Activated naive CD4-positive, alpha-beta T cell (primary cell): Measurements from ENCODE around the gene RNASEH2C.
"Not testable (repeated sequence)": the region's sequence is repeated elsewhere in the genome, so short reads cannot be mapped to it uniquely, and the experiment has no call there.

Experiments
- DNase-seq, 4 experiments: peaks; one replicate each; lab custom pipeline; 2025; lab: John Stamatoyannopoulos, UW

The RNASEH2C gene

DNA sequence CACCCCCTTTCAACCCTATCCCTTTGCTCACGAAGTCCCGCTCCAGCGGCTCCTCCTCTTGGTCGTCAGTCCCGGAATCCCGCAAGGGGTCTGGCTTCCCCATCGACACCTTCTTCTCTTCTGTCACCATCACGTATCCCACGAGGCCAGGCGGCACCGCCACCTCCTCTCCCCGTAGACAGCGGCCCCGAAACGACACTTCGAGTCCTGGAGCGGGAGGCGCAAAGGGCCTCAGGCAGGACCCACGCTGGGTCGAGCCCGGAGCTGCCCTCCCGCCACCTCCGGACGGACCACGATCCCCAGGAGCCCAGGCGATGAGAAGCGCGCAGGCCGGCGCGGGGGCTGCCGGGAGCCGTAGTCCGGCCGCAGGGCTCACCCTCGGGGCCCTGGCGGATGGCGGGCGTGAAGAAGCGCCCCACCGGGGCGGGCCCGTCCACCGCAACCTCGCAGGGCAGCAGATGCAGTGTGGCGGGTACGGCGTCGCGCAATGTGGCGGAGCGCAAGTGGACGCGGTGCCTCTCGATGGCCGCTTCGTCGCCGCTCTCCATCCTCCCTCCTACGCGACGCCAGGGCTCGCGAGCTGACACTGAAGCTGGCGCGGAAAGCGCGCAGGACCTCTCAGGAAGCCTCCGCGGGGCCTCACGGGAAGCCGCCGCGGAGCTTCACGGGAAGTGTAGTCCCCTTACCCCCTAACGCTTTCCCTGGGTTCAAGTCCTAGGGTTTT is at the start of gene RNASEH2C:
RNASEH2C (minus strand) TSS at position 588 of the 724 bp plus-strand sequence; CDS start at position 548, 40 bp downstream.
- peak; percentile 53 to 68 (median 62) for DNase-seq

DNA sequence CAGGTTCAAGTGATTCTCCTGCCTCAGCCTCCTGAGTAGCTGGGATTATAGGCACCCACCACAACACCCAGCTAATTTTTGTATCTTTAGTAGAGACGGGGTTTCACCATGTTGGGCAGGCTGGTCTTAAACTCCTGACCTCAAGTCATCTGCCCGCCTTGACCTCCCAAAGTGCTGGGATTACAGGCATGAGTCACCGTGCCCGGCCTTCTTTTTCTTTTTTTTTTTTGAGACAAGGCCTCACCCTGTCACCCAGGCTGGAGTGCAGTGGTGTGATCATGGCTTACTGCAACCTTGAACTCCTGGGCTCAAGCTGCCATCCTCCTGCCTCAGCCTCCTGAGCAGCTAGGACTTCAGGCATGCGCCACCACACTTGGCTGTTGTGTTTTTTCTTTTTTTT is 47.2 kb upstream of the RNASEH2C start:
- not testable (repeated sequence) for DNase-seq

- no peak for DNase-seq
These were observed 46.8 kb upstream of the RNASEH2C start for GRCh38 chr11:65767406-65767805.

- DNase-seq, result no peak
These were observed 45.9 kb upstream of the RNASEH2C start for GRCh38 chr11:65766535-65766934.

- DNase-seq, result no peak
These were observed 43.8 kb upstream of the RNASEH2C start for GRCh38 chr11:65764434-65764833.

DNA sequence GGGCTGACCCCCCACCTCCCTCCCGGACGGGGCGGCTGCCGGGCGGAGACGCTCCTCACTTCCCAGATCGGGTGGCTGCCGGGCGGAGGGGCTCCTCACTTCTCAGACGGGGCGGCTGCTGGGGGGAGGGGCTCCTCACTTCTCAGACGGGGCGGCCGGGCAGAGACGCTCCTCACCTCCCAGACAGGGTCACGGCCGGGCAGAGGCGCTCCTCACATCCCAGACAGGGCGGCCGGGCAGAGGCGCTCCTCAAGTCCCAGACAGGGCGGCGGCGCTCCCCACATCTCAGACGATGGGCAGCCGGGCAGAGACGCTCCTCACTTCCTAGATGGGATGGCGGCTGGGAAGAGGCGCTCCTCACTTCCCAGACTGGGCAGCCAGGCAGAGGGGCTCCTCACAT is 42.2 kb upstream of the RNASEH2C start:
- not testable (repeated sequence) for DNase-seq

- not testable (repeated sequence) for DNase-seq
These were observed 41.6 kb upstream of the RNASEH2C start for GRCh38 chr11:65762169-65762568.

DNA sequence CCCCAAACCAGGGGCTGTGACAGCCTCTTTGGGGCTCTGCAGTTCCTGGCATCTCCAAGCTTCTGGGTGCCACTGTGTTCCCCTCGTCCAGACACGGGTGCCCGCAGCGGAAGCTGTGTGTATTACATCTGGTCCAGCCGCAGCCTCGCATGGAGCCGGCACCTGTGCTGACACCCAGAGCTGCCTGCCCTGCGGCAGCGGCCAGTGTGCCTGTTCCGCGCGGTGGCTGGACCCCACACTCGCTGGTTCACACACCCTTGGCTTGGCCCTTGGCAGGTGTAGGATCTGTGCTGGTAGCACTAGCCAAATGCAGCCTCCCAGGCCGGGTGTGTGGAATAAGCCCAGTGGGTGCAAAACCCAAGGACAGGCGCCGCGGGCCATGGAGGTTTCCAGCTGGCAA is 24.5 kb upstream of the RNASEH2C start:
- no peak for DNase-seq

GRCh38 chr11:65744699-65745042 is 24.1 kb upstream of the RNASEH2C start:
- no peak for DNase-seq

GRCh38 chr11:65744026-65744698 is 23.6 kb upstream of the RNASEH2C start:
- DNase-seq, result no peak

DNA sequence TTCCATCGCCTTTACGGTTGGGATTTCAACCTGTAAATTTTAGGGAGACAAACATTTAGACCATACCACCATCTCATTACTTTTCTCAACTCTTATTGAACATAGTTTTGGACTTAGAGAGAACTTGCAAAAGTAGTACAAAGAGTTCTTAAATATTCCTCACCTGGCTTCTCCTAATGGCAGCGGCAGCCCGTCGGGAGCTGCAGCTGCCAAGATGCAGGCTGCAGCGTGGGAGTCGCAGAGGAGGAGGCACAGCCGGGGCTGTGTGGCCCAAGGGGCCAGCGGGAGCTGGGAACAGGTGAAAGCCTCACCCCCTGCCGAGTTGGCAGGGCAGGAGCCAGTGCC is 23.1 kb upstream of the RNASEH2C start:
- DNase-seq, result no peak

DNA sequence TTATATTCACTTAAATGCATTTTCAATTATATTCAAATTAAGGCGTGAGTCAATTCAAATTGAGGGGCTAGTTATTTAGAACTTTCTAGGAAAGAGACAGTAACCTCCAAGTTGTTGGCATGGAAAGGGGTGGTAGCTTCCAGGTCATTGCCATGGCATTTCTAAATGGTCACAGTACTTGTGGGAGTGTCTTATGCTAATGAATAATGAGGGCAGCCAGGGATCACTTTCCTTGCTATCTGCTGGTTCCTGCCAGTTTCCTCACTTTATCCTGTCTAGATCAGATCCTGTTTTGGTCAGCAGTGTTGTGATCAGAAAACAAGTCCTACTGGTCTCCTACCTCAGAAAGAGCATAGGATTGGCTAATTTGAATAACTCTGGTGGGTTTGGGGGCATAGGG is 21.8 kb upstream of the RNASEH2C start:
- no peak for DNase-seq

DNA sequence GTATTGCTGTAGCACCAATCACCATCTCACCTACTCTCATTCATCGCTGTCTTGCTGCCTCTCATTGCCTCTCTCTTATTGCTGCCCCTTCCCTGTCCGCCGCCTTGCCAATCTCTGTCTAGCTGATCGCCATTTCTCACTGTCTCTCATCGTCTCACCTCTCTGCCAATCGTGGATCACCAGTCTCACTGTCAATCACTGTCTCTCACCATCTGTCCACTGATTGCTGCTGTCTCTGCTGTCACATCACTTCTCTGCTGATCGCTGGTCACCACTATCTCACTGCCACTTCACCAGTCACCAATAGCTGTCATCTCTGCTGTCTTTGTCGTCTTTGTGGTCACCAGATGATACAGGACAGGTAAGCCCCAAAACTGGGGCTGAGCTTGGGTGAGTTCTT is 20.6 kb upstream of the RNASEH2C start:
- no peak for DNase-seq

DNA sequence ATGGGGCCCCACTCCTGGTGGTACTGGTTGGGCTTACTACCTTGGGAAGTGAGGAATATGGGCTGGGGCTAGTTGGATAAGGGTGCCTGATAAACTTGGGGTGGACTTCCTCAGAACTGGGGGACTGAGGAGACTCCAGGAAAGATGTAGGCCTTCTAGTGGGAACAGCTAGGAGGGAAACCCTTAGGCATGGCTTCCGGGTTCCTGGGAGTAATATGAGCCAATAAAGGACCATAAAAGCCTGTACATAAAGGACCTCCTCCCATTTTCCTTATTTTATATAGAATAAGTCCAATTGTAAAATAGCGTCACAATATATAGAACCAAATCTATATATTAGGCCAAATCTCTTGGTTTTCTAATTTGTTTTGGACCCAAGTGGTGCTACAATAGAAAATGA is 18.4 kb upstream of the RNASEH2C start:
- no peak for DNase-seq

DNA sequence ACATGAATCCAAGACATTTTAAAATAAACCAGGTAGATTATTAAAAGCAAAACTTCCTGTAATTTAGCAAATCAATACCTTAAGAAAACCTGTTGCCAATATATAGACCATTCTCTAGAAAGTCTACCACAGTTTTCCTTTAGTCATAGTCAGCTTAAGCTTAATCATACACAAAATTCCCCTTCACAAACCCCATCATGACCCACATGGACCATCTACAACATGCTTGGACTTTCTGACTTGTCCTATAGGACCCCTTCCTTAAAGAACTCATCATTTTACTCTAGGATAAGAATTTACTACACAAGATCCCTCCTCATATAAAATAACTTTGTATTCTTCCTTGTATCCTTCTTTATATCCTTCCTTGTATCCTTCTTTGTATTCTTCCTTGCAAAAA is 16.2 kb upstream of the RNASEH2C start:
- DNase-seq, result no peak

GRCh38 chr11:65735111-65735510 is 14.5 kb upstream of the RNASEH2C start:
- not testable (repeated sequence) for DNase-seq

DNA sequence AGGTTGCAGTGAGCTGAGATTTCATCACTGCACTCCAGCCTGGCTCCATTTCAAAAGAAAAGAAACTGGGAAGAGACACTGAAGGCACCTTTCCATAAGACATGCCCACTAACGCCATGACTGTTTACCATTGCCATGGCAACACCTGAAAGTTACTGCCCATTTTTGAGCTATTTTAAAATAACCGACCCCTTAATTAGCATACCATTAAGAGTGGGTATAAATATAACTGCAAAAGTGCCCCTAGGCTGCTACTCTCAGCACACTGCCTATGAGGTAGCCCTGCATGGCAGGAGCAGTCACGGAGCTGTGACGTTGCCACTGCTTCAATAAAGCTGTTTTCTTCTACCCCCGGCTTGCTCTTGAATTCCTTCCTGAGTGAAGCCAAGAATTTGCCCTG is 9.9 kb upstream of the RNASEH2C start:
- no peak for DNase-seq

DNA sequence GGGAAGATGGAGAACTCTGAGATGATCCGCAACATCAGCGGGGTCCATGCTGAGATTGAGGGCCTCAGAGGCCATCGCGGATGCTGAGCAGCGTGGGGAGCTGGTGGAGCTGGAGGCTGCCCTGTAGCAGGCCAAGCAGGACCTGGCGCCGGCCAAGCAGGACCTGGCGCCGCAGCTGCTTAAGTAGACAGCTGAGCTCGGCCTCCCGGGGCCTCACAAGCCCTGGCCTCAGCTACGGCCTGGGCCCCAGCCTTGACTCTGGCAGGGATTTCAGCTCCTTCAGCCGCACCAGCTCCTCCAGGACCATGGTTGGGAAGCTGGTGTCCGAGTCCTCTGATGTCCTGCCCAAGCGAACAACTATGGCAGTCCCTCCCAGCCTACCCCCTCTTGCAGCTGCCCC is 7.3 kb upstream of the RNASEH2C start:
- no peak for DNase-seq

DNA sequence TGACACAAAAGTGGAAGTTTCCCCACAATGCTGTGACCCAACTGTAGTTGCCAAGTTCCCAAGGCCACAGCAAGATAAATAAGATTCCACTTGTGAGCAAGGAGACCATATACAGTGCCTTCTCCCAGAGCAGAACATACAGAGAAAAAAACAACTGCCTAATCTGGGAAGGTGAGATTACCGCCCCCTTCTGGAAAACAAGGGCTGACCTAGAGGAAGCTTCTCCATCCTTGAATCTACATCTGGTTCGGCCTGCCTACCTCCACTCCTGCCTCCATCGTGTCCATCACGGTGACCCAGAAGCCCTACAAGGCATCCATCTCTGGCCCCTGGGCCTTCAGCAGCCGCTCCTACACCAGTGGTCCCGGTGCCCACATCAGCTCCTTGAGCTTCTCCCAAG is 6.1 kb upstream of the RNASEH2C start:
- DNase-seq, result no peak

GRCh38 chr11:65722261-65722660 is 1.7 kb upstream of the RNASEH2C start:
- no peak for DNase-seq

DNA sequence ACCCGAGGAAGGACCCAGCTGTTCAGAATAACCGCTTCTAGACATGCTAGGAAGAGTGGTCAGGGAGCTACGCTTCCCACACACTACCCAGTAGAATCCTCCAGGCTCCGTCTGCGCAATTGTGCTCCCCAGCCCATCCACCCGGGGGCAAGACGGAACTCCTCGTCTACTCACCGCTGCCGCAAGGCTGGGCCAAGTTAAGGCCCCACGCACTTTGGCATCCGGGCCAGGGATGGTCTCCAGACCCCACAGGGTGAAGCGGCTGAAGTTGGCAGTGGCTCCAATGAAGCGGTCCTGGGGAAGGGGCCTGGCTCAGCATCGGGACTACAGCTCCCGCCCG is 757 bp downstream of the RNASEH2C start:
- peak in 1 of 4 experiments; percentile 21 for DNase-seq

- DNase-seq, result no peak
These were observed 1.6 kb downstream of the RNASEH2C start for GRCh38 chr11:65718964-65719492.

- DNase-seq, result no peak
These were observed 2.1 kb downstream of the RNASEH2C start for GRCh38 chr11:65718531-65718930.

GRCh38 chr11:65717906-65718305 is 2.7 kb downstream of the RNASEH2C start:
- no peak for DNase-seq
